ENCODE measurements around the gene TMEM60. TPM values are rescaled to one million over a fixed set of nuclear protein-coding genes. Genes with fewer than 3 reads are reported as not detected.

Gene TMEM60
- total and polyA plus RNA-seq, 10 of the 15 experiments (the other 5 are each of a cell fraction or from before 2014, with no cell fraction given), result 13.2 to 94.2 (median 30.2) TPM

DNA sequence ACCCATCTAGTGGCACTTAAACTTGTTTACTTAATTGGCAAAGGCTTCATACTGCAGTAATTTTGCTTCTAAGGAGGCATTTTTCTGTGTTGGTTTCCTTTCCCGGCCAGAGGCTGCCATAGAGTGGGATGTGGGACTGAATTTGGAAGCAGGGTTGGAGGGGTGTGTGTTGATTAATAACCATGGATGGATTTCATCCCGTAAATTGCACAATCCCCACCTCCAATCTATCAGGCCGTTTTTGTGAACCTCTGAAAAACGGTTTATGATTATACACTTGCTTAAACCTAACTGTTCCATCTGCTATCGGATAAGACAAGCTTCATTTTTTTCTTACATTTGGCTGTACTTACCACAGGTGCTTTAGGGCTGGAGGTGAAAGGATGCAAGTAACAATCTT, 1.3 kb downstream of the TMEM60 start:
- no peak overlapping the region for H2AFZ ChIP-seq (ENCODE audit: control insufficient read depth, low read depth, low read length)
- 45% methylated on average over 5 of the region's 5 CpGs for WGBS (ENCODE audit: insufficient coverage, insufficient replicate concordance, low lambda C conversion rate, missing lambda C conversion rate)
- peak overlapping the region; percentile 86; the same call in 1 of the 2 replicates for H3K27ac ChIP-seq (ENCODE audit: control insufficient read depth, insufficient read depth)
- ATAC-seq (no peak), DNase-seq (ENCODE audit: low read depth, low spot score) (no peak), FAIRE-seq (no peak)
- H4K20me1 ChIP-seq (ENCODE audit: control insufficient read depth, insufficient read depth), result no peaks in the 10 kb centered on the region
- SMC1A ChIA-PET (ENCODE audit: uncharacterized antibody, unreplicated experiment), result interaction anchor here (0.6 to 1.2 kb wide), 3 partner anchors 8 to 106 kb away, joined by 3 to 5 read pairs (median 4); no protein-coding TSS in a partner anchor
- TF ChIP-seq RB1 (IDR thresholded peaks at IDR 0.05; ENCODE audit: borderline replicate concordance) (no peak), E2F4 (IDR thresholded peaks at IDR 0.05; ENCODE audit: low read depth, low read length) (no peak), YBX1 (IDR thresholded peaks at IDR 0.05) (no peak), PAX5 (IDR thresholded peaks at IDR 0.05; ENCODE audit: borderline replicate concordance, low read depth, low read length) (no peak), POLR2AphosphoS2 (IDR thresholded peaks at IDR 0.05; ENCODE audit: low read depth, low read length) (no peak), PML (IDR thresholded peaks at IDR 0.05; ENCODE audit: low read length) (no peak), SPI1 (IDR thresholded peaks at IDR 0.05; ENCODE audit: borderline replicate concordance, insufficient read depth, low read depth, low read length) (no peak), NFYA (IDR thresholded peaks at IDR 0.05; ENCODE audit: borderline replicate concordance, low read depth, low read length) (no peak), SREBF1 (IDR thresholded peaks at IDR 0.05; ENCODE audit: low read length) (no peak), ZNF384 (IDR thresholded peaks at IDR 0.05; ENCODE audit: borderline replicate concordance, low read depth, low read length) (no peak), IRF5 (IDR thresholded peaks at IDR 0.05; ENCODE audit: borderline replicate concordance) (no peak), ATF3 (IDR thresholded peaks at IDR 0.05; ENCODE audit: borderline replicate concordance, extremely low read depth, low read depth, low read length) (no peak), CHD4 (IDR thresholded peaks at IDR 0.05) (no peak), E4F1 (IDR thresholded peaks at IDR 0.05; ENCODE audit: borderline replicate concordance, partially characterized antibody) (no peak), SMAD5 (IDR thresholded peaks at IDR 0.05; ENCODE audit: low read depth) (no peak), RELB (IDR thresholded peaks at IDR 0.05; ENCODE audit: low read depth) (no peak), FOXM1 (IDR thresholded peaks at IDR 0.05; ENCODE audit: low read depth, low read length) (no peak), TARDBP (IDR thresholded peaks at IDR 0.05; ENCODE audit: borderline replicate concordance) (no peak)
- intact Hi-C loops (cut with micrococcal nuclease; ENCODE audit: unreplicated experiment), result no loop called here
- no peaks in the 10 kb centered on the region for H3K27me3 ChIP-seq (replicated peaks in 1 of 2; ENCODE audit: control insufficient read depth in 2 of 2, insufficient read depth in 2 of 2, low read length in 1 of 2)
- POLR2A ChIA-PET, result interaction anchor here (1.1 kb wide), 2 partner anchors 8 to 101 kb away, joined by 3 to 4 read pairs; partner anchors contain the start of gene RSBN1L
- H3K9me3 ChIP-seq (replicated peaks; ENCODE audit: control insufficient read depth, insufficient read depth, low read length), result no peaks in the 10 kb centered on the region
- H3K9ac ChIP-seq (ENCODE audit: control insufficient read depth, insufficient read depth, low read length), result peak overlapping the region; percentile 86; the same call in 1 of the 2 replicates
- H3K4me1 ChIP-seq (ENCODE audit: control insufficient read depth, insufficient read depth, low read length), result peaks cover 5% of the 10 kb centered on the region; the same call in 1 of the 2 replicates
- CTCF ChIA-PET, result interaction anchor here (0.8 to 1.2 kb wide), 2 partner anchors 37 to 135 kb away, joined by 3 read pairs; no protein-coding TSS in a partner anchor
- peaks cover 70% of the 10 kb centered on the region for H3K79me2 ChIP-seq (ENCODE audit: control insufficient read depth, insufficient read depth, low read length)
- H3K4me2 ChIP-seq (ENCODE audit: control insufficient read depth, insufficient read depth), result peak overlapping the region; percentile 70
- in situ Hi-C loops (cut with MboI), result no loop called here
- H3K4me3 ChIP-seq, result peak overlapping the region; percentile 85
- no TSS peak for BruUV-seq (replicated peaks)
- peaks cover 0 to 13% of the 10 kb centered on the region in 2 experiments; a peak in 2 of 4 replicates for H3K36me3 ChIP-seq (ENCODE audit: control insufficient read depth in 2 of 2, insufficient read depth in 2 of 2, low read length in 1 of 2)
- RAD21 ChIA-PET (ENCODE audit: unreplicated experiment), result interaction anchor here (1.2 kb wide), 1 partner anchor 36 kb away, joined by 3 read pairs; no protein-coding TSS in a partner anchor
